IPS-18a (cell line): ENCODE data around the gene ODF4.
A peak's percentile ranks its signal among the peaks of the same experiment; 100 is the strongest.
"Not testable (repeated sequence)": the region's sequence is repeated elsewhere in the genome, so short reads cannot be mapped to it uniquely, and the experiment has no call there.

Experiments used
- H3K27ac ChIP-seq: one replicate; pipeline ENCODE4 v1.5.1; 2013; ENCODE audit warnings: low read length
- H3K27me3 ChIP-seq: one replicate; pipeline ENCODE4 v1.6.1; 2013; ENCODE audit warnings: mild to moderate bottlenecking, low read length; ENCODE audit not compliant: control insufficient read depth, insufficient read depth
- H3K36me3 ChIP-seq: one replicate; pipeline ENCODE4 v1.6.1; 2013; ENCODE audit warnings: low read depth, low read length; ENCODE audit not compliant: control insufficient read depth
- H3K4me1 ChIP-seq: one replicate; pipeline ENCODE4 v1.6.1; 2013; ENCODE audit warnings: low read depth, low read length; ENCODE audit not compliant: control insufficient read depth
- H3K4me3 ChIP-seq: one replicate; pipeline ENCODE4 v1.5.1; 2013; ENCODE audit warnings: low read length
- H3K9ac ChIP-seq: one replicate; pipeline ENCODE4 v1.6.1; 2013; ENCODE audit warnings: mild to moderate bottlenecking, low read length, moderate library complexity
- H3K9me3 ChIP-seq: one replicate; pipeline ENCODE4 v1.6.1; 2013; ENCODE audit warnings: low read depth, low read length; ENCODE audit not compliant: control insufficient read depth

Gene ODF4

DNA sequence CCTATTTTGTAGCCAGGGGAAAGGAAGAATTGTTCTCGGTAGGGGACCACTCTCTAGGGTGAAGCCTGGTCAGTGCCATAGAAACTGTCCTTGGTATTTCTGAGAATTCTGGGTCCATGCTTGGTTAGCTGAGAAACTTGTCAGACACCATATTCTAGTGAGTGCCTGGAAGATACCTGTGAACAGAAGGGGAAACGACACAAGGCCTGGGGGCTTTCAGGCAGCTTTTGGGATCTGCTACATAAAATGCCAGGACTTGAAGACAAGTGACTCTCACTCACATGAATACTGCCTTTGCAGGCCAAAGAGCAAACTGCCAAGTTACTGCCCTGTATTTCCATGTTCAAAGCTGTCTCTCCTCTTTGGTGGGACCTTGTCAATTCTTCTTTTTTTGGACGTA, 18.3 kb downstream of the ODF4 start:
- no peak overlapping the region for H3K27ac ChIP-seq
- no peaks in the 10 kb centered on the region for H3K36me3 ChIP-seq
- H3K4me1 ChIP-seq: peaks cover 20% of the 10 kb centered on the region
- no peaks in the 10 kb centered on the region for H3K27me3 ChIP-seq
- H3K9ac ChIP-seq: no peak overlapping the region
- no peaks in the 10 kb centered on the region for H3K9me3 ChIP-seq
- H3K4me3 ChIP-seq: no peak overlapping the region

DNA sequence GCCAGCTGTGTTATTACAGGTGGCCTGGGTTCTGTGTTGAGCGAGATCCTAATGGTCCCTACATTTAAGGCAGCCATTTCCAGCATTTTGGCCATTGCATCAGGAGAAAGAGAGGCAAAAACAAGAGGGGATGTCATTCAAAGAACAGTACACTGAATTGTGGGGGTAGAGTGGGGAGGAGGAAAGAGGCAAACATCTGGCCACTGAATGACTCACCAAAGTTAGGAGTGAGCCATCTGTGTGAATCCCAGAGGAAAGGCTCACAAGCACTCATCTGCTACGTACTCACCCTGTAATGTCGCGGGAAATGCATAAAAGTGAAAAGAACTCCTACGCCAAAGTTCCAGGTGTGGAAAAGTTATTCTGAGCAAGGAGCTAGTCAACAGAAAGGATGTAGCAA, 20.1 kb downstream of the ODF4 start:
- Histone ChIP-seq H3K27me3 (no peaks in the 10 kb centered on the region), H3K36me3 (no peaks in the 10 kb centered on the region), H3K4me1 (peaks cover 16% of the 10 kb centered on the region), H3K4me3 (no peak overlapping the region), H3K9me3 (no peaks in the 10 kb centered on the region), H3K27ac (no peak overlapping the region), H3K9ac (no peak overlapping the region)

DNA sequence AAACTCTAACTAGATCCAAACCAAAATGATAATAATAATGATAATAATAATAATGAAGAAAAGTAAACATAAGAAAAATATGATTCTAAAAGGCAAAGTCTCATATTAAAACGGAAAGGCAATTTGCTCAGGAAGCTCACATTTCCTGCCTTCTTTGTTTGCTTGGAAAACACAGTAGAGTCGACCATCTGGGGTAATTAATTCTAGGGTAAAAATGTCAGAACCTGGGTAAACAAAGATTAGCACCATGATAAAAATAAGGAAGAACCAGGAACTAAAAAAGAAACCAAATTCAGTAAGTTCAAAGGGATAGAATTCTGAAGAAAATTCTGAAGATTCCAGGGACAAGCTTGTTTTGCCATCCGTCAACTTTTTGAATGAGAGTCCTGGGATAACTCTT, 20.6 kb downstream of the ODF4 start:
- H3K4me3 ChIP-seq: no peak overlapping the region
- no peaks in the 10 kb centered on the region for H3K9me3 ChIP-seq
- H3K9ac ChIP-seq: no peak overlapping the region
- peaks cover 16% of the 10 kb centered on the region for H3K4me1 ChIP-seq
- no peaks in the 10 kb centered on the region for H3K27me3 ChIP-seq
- H3K36me3 ChIP-seq: no peaks in the 10 kb centered on the region
- H3K27ac ChIP-seq: peak overlapping the region; percentile 39

DNA sequence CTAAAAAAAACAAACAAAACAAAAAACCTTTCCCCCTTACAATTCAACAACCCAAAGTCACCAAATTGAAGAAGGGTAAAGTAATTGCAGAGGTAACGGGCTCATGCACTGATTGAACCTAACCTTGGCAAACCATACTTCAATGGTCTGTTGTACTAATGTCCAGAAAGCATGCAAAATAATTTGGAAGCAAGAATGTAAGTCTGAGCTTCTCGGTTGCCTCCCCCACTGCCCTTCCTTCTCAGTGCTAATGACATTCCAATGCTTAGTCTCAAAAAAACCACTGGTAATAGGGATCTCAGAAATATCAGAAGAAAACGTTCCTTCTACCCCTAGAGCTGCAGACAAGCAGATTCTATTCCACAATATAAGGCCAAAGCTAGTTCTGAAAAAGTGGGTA, 21.1 kb downstream of the ODF4 start:
- Histone ChIP-seq H3K27me3 (no peaks in the 10 kb centered on the region), H3K9ac (no peak overlapping the region), H3K27ac (peak overlapping the region; percentile 39), H3K36me3 (no peaks in the 10 kb centered on the region), H3K4me1 (peaks cover 16% of the 10 kb centered on the region), H3K9me3 (no peaks in the 10 kb centered on the region), H3K4me3 (no peak overlapping the region)

DNA sequence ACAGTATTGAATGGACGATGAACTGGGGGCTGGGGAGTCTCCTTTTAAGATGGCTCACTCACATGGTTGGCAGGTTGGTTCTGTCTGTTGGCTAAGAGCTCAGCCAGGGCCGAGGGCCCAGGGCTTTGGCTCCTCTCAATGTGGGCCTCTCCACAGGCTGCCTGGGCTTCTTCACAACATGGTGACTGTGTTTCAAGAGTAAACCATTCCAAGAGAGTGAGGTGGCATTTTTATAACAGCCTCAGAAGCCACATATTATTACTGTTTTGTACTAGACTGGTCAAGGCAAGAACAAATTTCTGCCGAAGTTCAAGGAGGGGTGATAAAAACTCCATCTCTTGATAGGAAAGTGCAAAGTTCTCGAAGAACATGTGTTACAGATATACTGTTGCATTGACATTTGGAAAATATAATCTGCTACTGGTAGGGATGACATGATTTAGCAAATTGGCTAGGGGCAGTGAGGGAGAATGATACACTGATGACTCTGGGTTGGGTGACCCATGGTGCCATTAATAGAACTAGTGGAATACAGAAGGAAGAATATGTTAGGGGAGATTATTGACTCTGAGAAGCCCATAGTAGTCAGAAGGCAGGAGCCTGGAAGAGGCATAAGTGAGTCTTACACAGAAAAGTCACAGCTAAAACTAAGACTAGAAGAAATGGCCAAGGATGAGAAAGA, 23.2 kb downstream of the ODF4 start:
- Histone ChIP-seq H3K9me3 (no peaks in the 10 kb centered on the region), H3K4me1 (peaks cover 16% of the 10 kb centered on the region), H3K27ac (no peak overlapping the region), H3K9ac (no peak overlapping the region), H3K27me3 (no peaks in the 10 kb centered on the region), H3K4me3 (no peak overlapping the region), H3K36me3 (no peaks in the 10 kb centered on the region)

DNA sequence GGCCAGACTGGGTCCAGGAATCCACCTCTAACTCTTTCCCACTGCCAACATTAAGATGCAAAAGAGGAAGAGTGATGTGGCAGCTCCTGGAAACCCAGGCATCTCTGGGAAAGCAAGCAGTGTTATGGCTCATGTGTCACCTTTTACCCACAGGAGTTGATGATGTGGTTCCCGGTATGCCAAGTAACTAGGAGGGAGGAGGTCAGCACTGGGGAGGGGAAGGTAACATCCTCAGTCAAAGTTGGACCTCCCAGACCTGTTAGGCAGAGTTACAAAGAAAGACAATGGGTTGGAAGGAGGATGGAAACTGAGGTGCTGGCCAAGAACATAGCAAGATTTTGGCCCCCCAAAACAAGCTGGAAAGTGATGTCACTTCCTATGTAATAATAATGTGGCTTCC, 25.5 kb downstream of the ODF4 start:
- Histone ChIP-seq H3K27me3 (no peaks in the 10 kb centered on the region), H3K36me3 (peaks cover 18% of the 10 kb centered on the region), H3K4me1 (peaks cover 9% of the 10 kb centered on the region), H3K9ac (no peak overlapping the region), H3K27ac (no peak overlapping the region), H3K4me3 (no peak overlapping the region), H3K9me3 (no peaks in the 10 kb centered on the region)

DNA sequence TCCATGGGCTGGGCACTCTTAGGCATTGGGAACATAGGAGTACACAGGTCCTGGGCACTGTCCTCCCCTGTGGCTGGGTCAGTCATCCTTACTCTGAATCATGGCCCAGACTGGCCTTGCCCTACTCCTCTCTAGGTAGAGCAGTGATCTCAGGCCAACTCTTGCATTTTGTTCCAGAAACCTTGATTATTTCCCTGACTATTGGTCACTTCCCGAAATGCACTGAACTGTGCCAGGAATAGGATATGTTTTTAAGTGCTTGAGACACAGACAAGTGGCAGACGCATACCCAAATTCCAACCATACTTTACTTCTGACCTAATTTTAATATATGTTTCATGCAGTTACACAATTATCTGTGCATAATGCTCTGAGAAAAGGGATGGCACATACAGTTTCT, 26.6 kb downstream of the ODF4 start:
- H3K27ac ChIP-seq: no peak overlapping the region

DNA sequence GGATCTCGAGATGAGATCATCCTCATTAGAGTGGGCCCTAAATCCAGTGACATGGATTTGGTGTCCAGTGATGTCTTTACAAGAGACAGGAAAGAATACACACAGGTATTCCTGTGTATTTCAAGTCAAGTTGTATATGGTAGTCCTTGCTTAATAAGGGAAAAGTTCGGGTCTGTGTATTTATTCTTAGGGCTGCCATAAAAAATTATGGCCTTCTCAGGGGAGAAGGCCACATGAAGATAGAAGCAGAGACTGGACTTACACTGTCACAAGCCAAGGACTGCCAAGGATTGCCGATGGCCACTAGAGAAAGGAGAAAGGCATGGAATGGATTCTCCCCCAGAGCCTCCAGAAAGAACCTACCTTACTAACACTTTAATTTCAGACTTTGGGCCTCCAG, 28.6 kb downstream of the ODF4 start:
- Histone ChIP-seq H3K27ac (no peak overlapping the region), H3K9ac (no peak overlapping the region), H3K4me3 (no peak overlapping the region), H3K36me3 (peaks cover 19% of the 10 kb centered on the region), H3K27me3 (no peaks in the 10 kb centered on the region), H3K9me3 (no peaks in the 10 kb centered on the region), H3K4me1 (no peaks in the 10 kb centered on the region)

More for the DNA sequence above, 26.6 kb downstream of the ODF4 start:
- Histone ChIP-seq H3K4me3 (no peak overlapping the region), H3K36me3 (peaks cover 19% of the 10 kb centered on the region), H3K4me1 (no peaks in the 10 kb centered on the region), H3K9me3 (no peaks in the 10 kb centered on the region), H3K9ac (no peak overlapping the region), H3K27me3 (no peaks in the 10 kb centered on the region)

DNA sequence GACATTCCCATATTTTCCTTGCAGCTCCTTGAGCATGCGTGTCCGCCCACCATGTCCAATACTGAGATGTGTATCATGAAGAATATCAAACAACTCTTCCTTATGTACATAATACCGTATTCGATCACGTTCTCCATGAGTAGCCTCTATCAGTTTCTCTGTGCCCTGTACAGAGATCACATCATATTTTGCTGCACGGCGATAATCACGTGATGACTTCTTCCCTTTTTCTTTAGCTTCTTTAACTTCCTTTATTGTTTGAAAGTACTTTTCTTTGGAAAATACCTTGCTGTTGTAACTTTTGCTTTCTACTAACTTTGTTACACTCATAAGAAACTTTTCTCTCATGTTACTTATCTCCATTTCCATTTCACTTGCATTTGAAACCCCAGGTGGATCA, 30.3 kb downstream of the ODF4 start:
- Histone ChIP-seq H3K9ac (no peak overlapping the region), H3K27ac (no peak overlapping the region), H3K4me3 (no peak overlapping the region), H3K36me3 (peaks cover 19% of the 10 kb centered on the region), H3K27me3 (no peaks in the 10 kb centered on the region), H3K9me3 (no peaks in the 10 kb centered on the region), H3K4me1 (no peaks in the 10 kb centered on the region)

DNA sequence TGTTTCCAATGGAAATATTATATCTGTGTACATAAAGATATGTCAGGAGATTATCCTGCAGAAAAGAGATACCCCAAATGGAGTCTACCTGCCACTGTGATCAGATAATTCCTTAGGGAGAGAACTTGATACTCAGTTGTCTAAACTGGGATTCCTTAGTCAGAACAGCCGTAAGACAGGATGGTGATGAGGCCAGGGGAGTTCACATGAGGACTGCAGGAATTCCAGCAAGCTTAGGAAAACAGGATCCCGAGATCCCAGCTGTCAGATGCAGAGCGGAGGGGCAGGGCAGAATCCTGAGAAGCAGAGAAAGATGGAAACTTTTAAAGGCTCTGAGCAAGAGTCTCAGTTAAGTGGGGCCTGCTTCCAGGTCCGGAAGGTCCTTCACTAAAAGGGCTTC, 32.1 kb downstream of the ODF4 start:
- peaks cover 7% of the 10 kb centered on the region for H3K4me1 ChIP-seq
- no peak overlapping the region for H3K27ac ChIP-seq
- H3K9me3 ChIP-seq: no peaks in the 10 kb centered on the region
- no peak overlapping the region for H3K9ac ChIP-seq
- no peaks in the 10 kb centered on the region for H3K27me3 ChIP-seq
- no peak overlapping the region for H3K4me3 ChIP-seq
- H3K36me3 ChIP-seq: peaks cover 19% of the 10 kb centered on the region

DNA sequence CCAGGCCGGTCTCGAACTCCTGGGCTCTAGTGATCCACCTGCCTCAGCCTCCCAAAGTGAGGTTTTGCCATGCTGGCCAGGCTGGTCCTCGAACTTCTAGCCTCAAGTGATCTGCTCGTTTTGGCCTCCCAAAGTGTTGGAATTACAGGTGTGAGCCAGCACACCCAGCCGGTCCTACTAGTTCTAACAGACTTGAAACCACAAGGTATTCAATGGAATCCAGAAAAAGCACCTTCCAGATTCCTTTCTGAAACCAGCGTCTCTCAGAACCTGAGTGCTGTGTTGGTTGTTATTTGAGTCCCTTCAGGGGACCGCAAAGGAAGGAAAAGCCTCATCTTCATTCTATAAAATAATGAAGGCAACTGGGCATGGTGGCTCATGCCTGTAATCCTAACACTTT, 32.8 kb downstream of the ODF4 start:
- Histone ChIP-seq H3K9ac (no peak overlapping the region), H3K4me1 (peaks cover 9% of the 10 kb centered on the region), H3K36me3 (peaks cover 25% of the 10 kb centered on the region), H3K9me3 (no peaks in the 10 kb centered on the region), H3K4me3 (no peak overlapping the region), H3K27me3 (no peaks in the 10 kb centered on the region), H3K27ac (no peak overlapping the region)

DNA sequence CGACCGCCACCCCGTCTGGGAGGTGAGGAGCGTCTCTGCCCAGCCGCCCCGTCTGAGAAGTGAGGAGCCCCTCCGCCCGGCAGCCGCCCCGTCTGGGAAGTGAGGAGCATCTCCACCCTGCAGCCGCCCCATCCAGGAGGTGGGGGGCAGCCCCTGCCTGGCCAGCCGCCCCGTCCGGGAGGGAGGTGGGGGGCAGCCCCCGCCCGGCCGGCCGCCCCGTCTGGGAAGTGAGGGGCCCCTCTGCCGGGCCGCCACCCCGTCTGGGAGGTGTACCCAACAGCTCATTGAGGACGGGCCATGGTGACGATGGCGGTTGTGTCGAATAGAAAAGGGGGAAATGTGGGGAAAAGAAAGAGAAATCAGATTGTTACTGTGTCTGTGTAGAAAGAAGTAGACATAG, 34.2 kb downstream of the ODF4 start:
- H3K36me3 ChIP-seq: peaks cover 34% of the 10 kb centered on the region
- not testable (repeated sequence) for H3K4me1 ChIP-seq, H3K9ac ChIP-seq, H3K27me3 ChIP-seq, H3K9me3 ChIP-seq, H3K27ac ChIP-seq, H3K4me3 ChIP-seq
